Measurements from ENCODE around the gene UGT2B15.
"Not testable (repeated sequence)": the region's sequence is repeated elsewhere in the genome, so short reads cannot be mapped to it uniquely, and the experiment has no call there.

The UGT2B15 gene

GRCh38 chr4:68655764-68656444, 14.5 kb downstream of the UGT2B15 start:
- DNase-seq (ENCODE audit: low spot score) = no peak

GRCh38 chr4:68654946-68655721, 15.3 kb downstream of the UGT2B15 start:
- no peak for DNase-seq (ENCODE audit: low spot score)

DNA sequence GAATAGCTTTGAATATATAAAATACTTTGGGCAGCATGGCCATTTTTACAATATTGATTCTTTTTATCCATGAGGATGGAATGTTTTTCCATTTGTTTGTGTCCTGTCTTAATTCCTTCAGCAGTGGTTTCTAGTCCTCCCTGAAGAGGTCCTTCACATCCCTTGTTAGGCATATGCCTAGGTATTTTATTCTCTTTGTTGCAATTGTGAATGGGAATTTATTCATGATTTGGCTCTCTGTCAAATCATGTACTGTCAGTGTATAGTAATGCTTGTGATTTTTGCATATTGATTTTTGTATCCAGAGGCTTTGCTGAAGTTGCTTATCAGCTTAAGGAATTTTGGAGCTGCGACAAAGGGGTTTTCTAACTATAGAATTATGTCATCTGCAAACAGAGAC, 18.5 kb downstream of the UGT2B15 start:
- DNase-seq (ENCODE audit: low spot score) = no peak

GRCh38 chr4:68630371-68630770, 40.1 kb downstream of the UGT2B15 start:
- DNase-seq (ENCODE audit: low spot score) = no peak

- not testable (repeated sequence) for DNase-seq (ENCODE audit: low spot score)
These were observed 47.7 kb downstream of the UGT2B15 start for GRCh38 chr4:68622731-68623130.

DNA sequence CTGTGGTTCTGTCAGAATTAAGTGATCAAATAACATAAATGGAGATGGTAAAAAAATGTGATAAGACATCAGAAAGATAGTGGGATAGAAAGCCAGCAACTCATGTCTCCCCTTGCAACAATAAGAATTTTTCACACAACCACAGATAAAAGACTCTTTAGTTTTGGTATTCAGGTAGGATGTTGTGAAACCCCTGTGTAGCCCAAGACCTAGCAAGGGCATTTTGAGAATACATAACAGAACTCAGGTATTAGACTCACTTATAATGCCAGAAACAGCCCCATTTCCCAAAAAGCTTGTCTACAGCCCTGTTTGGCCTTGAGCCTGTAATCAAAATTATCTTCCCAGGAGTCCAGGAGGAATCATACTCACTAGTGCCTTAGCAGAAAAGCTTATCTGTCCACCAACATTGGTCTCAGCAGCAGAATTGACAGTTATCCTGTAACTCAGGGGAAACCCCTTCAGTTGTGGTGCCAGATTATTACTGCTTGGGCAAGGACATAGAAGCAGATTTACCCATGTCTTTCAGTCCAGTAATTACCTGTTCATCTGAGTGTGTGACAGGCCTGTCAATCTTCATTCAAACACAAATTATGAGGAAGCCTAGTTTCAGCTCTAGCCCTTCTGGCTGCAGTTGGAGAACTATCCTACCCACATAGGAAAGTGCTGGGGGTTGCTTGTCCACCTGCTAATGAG, 53.3 kb downstream of the UGT2B15 start:
- no peak for DNase-seq (ENCODE audit: low spot score)

DNA sequence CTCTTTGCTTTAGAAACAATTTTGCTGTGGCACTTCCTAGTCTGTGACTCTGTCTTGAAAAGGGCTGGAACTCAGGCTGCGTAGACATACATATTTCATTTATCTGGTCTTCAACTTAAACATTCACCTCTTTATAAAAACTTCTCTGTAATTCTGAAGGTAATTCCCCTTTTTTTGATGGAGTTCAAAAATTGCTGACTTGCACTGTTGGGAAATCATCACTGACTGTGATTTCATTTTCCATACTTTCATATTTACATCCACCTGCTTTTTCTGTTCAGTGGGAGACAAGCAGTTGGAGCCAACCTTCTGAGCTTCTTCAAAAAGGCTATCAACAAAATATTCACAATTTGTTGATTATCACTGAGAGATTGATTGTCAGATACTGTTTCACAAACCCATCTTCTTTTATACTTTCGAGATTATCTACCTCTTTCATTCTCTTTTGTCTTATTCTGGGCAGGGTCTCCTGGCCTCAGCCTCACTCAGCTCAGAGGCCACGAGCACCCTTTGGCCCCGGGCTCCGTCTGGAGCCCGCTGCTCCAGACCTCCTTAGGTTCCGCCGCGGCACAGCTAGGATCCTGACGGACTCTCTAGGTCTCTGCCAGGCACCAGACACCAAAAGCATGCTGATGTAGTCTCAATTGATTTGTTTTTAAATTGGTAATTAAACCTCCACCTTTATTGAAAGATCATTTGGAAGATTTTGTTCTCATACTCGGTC, 54.6 kb downstream of the UGT2B15 start:
- no peak for DNase-seq (ENCODE audit: low spot score)

- no peak for DNase-seq (ENCODE audit: low spot score)
These were observed 56.7 kb downstream of the UGT2B15 start for GRCh38 chr4:68613752-68614151.

DNA sequence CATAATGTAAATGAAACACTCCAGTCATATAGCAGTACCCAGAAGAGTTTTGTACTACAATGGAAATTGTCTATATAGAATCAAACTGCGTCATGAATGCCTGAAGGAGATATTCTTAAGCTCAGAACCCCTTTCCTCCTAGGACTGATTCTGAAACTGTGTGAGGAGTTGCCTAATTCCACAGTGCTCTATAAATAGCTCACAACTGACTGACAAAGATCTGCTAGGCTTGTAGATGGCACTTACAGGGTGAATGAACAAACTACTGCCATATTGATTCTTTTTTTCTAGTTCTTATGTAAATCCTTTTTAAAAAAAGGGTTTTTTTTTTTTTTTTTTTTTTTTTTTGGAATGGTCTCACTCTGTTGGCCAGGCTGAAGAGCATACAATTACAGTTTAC, 64.2 kb downstream of the UGT2B15 start:
- DNase-seq (ENCODE audit: low spot score) = no peak

- DNase-seq (ENCODE audit: low spot score) = no peak
These were observed 71.3 kb downstream of the UGT2B15 start for GRCh38 chr4:68599150-68599549.

DNA sequence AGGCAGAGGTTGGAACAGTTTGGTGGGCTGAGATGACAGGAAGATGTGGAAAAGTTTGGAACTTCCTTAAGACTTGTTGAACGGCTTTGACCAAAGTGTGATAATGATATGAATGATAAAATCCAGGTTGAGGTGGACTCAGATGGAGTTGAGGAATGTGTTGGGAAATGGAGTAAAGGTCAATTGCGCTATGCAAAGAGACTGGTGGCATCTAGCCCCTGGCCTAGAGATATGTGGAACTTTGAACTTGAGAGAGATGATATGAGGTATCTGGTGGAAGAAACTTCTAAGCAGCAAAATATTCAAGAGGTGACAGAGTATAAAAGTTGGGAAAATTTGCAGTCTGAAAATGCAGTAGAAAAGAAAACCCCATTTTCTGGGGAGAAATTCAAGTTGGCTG, 73.0 kb downstream of the UGT2B15 start:
- DNase-seq (ENCODE audit: low spot score) = no peak

All from left forelimb (tissue), 1 donor.